ENCODE measurements around the gene TRMT11.

DNA sequence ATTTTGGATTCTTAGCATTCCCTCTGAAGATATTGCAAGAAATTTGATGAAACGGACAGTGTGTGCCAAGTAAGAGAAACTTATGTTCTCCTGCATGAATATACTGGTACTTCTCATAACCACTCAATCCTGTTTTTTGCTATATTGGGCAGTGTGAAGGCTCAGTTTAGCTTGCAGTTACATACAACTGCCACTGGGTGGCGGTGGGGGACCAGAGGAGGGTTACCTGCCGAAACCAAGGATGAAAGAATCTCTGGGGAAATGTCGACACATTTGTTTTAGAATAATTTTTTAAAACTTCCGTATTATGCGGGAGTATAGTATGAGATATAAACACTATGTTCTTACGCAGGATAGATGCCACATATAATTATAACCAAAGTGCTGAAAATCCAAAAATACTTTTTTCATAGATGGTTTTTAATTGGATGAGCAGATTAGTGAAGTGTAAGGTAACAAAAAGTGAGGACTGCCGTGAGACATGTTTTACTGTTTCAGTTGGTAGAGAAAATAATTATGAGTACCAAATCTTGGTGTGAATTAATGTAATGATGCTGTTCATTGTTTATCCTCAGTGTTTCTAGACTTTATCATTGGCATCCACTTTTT, 9.7 kb downstream of the TRMT11 start:
- TF ChIP-seq POLR2A (IDR thresholded peaks at IDR 0.05) (no peak), EP300 (IDR thresholded peaks at IDR 0.05) (no peak), POLR2AphosphoS5 (IDR thresholded peaks at IDR 0.05) (no peak)
- TF ChIP-seq, protein P1, sequence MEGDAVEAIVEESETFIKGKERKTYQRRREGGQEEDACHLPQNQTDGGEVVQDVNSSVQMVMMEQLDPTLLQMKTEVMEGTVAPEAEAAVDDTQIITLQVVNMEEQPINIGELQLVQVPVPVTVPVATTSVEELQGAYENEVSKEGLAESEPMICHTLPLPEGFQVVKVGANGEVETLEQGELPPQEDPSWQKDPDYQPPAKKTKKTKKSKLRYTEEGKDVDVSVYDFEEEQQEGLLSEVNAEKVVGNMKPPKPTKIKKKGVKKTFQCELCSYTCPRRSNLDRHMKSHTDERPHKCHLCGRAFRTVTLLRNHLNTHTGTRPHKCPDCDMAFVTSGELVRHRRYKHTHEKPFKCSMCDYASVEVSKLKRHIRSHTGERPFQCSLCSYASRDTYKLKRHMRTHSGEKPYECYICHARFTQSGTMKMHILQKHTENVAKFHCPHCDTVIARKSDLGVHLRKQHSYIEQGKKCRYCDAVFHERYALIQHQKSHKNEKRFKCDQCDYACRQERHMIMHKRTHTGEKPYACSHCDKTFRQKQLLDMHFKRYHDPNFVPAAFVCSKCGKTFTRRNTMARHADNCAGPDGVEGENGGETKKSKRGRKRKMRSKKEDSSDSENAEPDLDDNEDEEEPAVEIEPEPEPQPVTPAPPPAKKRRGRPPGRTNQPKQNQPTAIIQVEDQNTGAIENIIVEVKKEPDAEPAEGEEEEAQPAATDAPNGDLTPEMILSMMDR (IDR thresholded peaks at IDR 0.05), result peak; percentile 65 to 89 (median 78)
